Effector CD4-positive, alpha-beta T cell (primary cell): ENCODE data around the gene TRIM66.

Experiments
- DNase-seq: peaks from one replicate; pipeline ENCODE4 v3.0.0-alpha.2; 2020

The TRIM66 gene

DNA sequence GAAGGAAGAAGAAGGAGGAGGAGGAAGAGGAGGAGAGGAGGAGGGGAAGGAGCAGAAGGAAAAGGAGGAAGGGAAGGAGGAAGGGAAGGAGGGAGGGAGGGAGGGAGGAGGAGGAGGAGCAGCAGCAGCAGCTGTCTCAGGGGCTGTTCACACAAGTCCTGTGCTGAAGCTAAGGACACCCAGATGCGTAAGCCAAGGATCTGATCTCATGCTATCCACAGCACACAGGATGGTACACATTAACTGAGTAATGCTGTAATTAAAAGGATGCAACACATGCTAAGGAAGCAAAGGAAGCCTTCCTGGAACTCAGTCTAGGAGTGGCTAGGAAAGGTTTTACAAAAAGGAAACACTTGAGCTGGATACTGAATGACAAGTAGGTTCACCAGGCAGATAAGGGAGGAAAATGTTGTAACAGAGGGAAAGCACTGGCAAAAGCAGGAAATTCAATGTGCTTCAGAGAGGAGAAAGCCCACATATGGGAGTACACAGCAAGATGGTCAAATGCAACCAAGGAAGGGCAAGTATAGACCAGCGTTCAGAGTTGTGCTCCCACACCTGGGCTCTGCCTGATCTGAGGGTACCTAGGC, 32.0 kb downstream of the TRIM66 start:
- DNase-seq = no peak

GRCh38 chr11:8649361-8649760, 33.1 kb downstream of the TRIM66 start:
- no peak for DNase-seq

DNA sequence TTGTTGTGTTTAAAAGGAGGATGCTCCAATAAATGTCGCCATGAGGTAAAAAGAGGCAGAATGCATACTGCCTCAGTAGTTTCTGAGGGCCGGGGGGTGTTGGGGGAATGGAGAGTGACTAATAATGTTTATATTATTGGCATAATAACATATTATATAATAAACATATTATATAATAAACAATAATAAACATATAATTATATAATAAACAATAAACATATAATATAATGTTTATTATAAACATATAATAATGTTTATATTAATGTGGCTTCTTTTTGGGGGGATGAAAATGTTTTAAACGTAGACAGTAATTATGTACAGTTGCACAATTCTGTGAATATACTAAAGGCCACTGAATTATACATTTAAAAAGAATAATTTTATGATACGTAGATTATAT, 35.6 kb downstream of the TRIM66 start:
- DNase-seq = no peak

GRCh38 chr11:8642196-8642841, 40.1 kb downstream of the TRIM66 start:
- DNase-seq = no peak

GRCh38 chr11:8641332-8641731, 41.1 kb downstream of the TRIM66 start:
- no peak for DNase-seq

DNA sequence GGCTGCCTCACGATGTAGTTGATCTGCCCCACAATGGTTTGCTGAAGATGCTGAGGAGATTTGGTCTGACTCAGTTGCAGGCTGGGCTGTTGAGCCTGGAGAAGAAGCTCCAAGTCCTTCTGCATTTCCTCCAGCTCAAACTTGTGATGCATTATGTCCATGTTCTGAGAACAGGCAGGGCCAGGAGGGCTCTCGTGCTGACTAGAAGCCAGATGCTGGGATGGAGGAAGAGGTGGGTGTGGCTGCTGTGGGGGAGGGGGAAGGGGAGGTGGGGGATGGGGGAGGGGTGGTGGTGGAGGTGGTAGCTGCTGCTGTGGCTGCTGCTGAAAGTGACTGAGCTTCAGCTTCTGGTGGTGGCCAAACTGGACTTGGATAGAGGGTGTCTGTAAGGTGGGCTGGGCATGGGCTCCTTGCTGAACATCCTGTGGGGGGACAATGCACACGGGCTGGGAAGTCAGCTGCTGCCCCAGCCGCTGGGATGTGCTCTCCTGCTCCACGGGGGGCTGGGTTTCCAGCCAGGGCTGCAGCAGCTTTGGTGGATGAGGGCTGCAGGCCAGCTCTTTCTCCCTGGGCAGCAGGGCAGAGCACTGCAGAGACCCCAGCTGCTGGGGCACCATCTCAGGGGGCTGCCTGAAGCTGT, 42.1 kb downstream of the TRIM66 start:
- no peak for DNase-seq

DNA sequence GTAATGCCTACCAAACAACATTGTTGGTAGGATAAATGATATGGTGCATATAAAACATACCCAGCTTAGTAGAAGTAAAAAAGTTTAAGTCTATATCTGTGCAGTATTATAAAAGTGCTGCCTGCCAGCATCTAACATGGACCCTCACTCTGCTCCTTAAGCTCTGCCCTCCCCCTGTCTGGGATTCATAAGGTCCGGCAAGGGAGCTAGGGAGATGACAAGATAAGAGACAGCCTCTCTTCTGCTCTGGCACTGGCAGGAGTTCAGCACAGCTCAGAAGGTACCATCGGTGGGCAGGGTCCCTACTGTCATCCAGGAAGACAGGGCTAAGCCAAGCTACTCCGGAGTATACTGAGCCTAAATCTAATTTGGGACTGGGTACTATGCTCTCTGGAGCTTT, 42.8 kb downstream of the TRIM66 start:
- no peak for DNase-seq

- no peak for DNase-seq
These were observed 44.2 kb downstream of the TRIM66 start for GRCh38 chr11:8638300-8638699.

DNA sequence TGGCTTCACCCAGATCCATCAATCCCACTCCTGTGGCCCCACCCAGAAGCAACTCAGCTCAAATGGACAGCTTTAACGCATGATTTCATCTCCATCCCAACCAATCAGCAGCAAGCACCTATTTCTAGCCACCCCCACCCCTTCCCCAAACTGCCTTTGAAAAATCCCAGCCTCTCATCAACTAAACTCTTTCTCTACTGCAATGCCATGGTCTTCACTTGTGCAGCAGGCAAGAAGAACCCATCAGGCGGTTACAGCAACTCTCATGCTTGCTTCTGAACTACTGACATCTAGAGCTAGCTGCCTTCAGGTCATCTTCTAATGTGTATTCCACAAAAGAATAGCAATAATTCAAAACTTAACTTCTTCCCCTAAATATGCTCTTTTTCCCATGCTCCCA, 46.3 kb downstream of the TRIM66 start:
- no peak for DNase-seq

DNA sequence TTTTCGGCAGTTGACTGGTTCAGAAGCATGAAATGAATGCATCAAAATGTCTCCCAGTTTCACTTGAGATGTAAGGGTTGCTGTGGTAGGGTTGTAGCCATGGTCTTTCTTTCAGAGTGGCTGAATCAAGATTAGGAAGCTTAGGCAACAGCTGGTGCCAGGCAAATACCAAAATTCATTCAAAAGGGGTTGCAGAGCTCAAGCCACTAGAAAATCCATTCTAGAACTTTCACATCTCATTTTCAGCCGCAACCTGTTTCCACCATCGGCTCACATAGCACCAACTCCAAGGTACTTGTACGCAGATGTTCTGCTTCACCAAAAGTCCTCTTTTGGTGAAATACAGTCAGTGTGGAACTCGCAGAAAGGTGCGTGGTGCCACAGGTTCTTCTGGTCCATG, 48.0 kb downstream of the TRIM66 start:
- no peak for DNase-seq

DNA sequence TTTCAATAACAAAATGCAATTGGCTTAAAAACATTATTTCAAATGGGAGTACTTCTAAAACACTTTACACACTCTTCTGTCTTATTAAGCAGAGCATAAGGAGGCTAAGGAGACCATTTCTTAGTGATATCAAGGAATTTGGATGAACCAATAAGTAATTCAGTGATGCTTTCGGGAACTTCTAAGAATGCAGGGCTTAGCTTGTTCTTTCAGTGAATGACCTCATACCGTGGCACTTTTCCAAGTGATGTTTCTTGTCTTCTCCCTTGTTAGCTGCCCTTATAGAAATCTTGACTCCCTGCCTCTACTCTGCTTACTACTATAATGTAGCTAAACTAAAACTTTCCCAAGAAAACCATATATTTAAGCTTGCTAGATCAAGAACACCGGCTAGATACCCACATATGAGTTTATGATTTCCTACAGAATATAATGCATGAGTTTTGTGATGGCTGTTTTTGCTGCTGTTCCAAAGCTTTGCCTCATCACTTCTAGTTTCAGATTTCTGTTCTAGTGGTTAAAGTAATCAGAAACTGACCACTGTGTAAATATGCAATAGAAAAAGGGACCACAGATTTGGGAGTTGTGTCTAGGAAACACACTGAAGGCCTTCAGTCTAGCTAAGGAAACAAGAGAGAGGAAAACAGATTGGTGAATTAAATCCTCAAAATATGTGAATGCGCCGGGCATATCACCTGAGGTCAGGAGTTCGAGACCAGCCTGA, 50.9 kb downstream of the TRIM66 start:
- DNase-seq = no peak

- DNase-seq = no peak
These were observed 57.8 kb downstream of the TRIM66 start for GRCh38 chr11:8624698-8625097.

GRCh38 chr11:8621147-8621546, 61.3 kb downstream of the TRIM66 start:
- DNase-seq = no peak

GRCh38 chr11:8617063-8617462, 65.4 kb downstream of the TRIM66 start:
- DNase-seq = no peak

GRCh38 chr11:8615291-8616032, 67.0 kb downstream of the TRIM66 start:
- DNase-seq = no peak

- no peak for DNase-seq
These were observed 68.0 kb downstream of the TRIM66 start for GRCh38 chr11:8614497-8614896.

GRCh38 chr11:8613036-8613435, 69.4 kb downstream of the TRIM66 start:
- DNase-seq = no peak

DNA sequence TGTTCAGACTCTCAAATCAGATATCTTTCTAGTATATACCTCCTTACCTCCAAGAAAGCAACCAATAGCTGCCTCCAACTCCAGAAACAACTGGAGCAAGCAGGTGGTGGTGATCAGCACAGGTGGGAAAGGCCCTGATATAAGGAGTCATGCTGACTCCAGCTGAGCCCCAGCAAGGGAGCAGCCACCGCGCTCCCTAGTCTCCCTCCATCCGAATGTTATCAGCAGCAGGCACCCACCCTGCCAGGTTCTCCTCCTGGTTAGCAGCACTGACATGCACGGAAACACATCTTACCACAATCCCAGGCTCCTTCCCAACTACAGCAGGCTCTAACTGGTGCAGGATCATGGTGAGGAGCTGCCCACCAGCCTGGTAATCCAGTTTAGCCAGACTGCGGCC, 69.9 kb downstream of the TRIM66 start:
- DNase-seq = no peak

DNA sequence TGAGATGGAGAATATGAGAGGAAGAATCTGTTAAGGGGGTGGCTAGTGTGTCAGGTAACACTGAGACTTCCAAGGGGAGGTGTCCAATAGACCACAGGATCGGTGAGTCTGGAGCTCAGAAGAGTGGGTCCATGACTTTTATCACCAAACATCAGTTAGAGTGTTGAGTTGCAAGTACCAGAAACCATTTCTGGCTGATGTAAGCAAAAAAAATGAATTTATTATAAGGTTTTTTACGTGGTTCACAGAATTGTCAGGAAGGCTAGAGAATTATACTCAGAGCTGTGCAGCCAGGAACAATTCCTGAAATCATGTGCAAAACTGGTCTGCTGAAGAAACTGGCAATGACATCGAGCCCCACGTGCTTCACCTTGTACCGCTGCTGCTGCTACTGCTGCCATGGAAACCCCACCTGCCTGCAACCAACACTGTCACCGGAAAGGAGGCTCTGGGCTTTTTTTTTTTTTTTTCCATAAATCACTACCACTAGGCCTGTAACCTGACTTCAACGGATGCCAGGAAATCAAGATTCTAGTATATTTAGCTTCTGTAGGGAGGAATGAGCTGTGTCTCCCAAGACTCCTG, 71.8 kb downstream of the TRIM66 start:
- DNase-seq = no peak

GRCh38 chr11:8608652-8609051, 73.8 kb downstream of the TRIM66 start:
- DNase-seq = no peak

GRCh38 chr11:8605971-8606563, 76.4 kb downstream of the TRIM66 start:
- no peak for DNase-seq

- DNase-seq = no peak
These were observed 78.3 kb downstream of the TRIM66 start for GRCh38 chr11:8604078-8604723.
